Hindlimb muscle (tissue), 1 donor: ENCODE results near the gene LPP. TPM values are rescaled to one million over a fixed set of nuclear protein-coding genes. Genes with fewer than 3 reads are reported as not detected.

Experiments used
- DNase-seq: peaks from one replicate; pipeline ENCODE4 v3.0.0-alpha.2; 2013
- polyA plus RNA-seq: library from polyadenylated mRNA; unstranded; fragments of 120-200 nt; gene quantifications from one replicate; pipeline ENCODE4 v1.2.1, GENCODE V29; 2013; ENCODE audit not compliant: insufficient read length

LPP gene
- polyA plus RNA-seq, 1 donor: 12.7 TPM

DNA sequence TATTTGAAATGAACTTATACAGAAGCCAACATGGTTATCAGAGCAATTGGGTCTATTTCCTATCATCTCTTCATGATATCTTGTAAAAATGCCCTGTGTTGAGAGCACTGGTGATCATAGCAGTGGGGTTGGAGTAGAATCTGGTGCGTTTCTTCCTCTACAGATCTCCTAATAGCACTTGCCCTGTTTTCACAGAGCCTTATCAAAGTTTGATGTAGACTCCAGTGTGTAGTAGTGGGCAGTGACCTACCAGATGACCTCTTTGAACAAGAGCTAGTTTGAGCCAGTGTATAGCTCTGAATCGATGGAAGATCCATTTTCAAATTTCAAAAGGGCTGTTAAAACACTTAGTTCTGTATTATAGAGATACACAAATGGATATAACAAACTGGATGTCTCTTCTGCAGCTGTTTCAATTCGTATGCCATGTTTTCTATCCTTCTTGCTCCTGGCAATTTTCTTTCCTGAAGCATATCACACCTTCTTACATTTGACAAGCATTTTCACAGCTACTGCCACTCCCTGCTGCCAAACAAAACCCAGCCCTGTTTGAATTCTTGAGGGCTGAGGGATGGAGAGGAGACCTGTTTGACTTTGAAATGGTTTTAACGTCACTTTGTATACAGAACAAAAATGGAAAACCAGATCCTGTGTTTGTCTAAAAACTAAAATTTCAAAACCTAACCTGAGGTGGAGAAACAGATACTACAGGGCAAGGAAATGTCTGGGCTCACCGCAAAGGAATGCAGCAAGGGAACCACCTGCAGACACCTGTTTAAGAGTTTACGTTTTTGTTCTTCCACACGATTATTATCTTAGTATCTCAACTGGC is 663.4 kb downstream of the LPP start:
- no peak for DNase-seq

DNA sequence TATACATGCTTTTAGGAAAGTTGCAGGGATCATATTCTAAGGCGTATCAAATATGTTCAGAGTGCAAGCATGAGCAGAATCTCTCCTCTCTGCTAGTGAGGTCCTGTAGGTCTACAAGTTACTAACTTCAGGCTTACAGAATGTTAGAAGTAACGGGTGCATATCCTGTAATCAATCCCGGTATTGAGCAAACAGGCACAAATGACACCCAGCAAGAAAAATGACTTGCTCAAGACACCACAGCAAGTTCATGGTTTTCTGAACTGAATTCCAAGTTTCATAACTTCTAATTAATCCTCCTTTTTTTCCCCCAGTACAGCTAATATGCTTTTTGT is 663.9 kb downstream of the LPP start:
- no peak for DNase-seq

DNA sequence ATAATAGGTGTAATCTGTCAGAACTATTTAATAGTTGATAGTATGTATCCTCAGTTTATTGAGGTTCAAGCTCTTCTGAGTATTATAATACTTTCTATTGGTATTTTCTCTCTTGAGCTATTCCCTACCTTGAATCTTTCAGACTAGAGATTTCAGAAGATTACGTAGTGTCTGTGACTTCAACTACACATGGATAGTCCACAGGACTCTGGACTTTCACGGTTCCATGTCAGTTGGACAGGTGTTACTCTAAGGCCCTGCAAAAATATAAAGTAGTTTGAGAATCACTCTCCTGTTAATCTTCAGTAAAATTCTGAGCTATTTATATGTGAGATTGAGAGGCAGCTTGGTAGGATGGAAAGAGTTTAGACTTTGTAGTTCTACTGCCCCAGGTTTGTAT is 664.3 kb downstream of the LPP start:
- no peak for DNase-seq

GRCh38 chr3:188819939-188820338 is 666.0 kb downstream of the LPP start:
- no peak for DNase-seq

DNA sequence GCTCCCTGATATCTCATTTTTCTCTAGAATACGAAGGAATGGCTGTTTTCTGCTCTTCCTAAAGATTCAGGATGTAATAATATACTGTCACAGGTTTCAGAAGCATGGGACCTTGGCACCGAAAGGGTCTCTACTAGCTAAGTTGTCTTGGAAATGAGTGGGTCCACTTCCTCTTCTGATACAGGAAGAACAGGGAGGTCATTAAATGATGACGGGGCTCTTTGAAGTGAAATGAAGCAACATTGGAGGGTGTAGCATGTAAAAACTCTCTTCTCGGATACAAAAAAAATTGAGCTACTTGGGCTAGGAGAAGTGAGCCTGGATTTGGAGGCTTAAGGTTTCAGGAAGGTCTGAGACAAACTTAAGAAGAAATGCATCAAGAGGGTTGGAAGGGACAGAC is 668.0 kb downstream of the LPP start:
- no peak for DNase-seq

DNA sequence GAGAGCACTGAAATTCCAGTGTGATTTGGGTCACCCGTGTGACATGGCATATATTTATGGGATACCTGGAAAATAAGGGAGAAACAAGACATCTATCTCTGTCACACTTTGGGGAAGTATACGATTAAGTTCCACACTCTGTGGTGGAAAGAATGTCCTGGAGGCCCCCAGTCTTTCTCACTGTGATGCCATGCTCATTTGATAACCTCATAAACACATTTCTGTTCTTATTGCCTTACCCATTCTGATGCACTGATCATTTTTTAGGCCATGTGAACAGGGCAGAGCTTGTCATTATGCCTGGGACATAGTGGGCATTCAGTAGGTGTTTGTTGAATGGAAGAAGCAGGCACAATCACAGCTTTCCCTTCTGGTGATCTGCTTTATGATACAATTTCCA is 668.5 kb downstream of the LPP start:
- DNase-seq: no peak

DNA sequence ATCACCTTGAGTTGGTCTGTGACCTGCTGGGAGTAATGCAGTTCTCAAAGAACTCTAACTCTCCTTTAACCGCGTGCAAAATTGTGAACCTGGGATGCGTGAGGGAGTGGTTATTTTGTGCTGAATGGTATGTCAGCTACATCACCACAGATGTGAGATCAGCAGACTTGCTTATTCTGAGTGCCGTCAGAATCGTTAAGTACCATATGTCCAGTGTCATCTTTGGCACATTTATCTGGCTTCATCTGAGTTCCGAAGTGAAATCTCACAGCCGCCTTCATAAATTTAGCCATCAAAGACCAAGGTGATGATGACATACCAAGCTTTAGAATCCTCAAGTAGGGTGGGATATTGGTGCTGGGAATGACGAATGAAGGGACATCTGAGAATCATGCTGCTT is 670.6 kb downstream of the LPP start:
- no peak for DNase-seq

GRCh38 chr3:188825901-188826300 is 671.9 kb downstream of the LPP start:
- no peak for DNase-seq

DNA sequence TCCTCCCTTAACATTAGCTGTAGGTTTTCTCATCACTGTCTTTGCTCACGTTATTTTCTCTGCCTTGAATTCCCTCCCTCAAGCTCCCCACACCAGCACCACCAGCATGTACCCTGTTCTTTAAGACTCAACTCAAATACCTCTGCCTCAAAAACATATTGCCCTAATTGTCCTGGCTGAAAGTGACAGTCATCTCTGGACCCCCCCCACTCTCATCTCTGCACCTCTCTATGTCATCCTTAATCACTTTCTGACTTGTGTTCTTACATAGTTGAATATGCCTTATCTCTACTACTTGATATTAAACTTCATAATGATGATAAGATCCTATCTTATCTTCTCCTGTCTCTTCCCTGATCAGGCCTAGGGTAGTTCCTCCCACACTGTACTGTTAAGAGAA is 672.6 kb downstream of the LPP start:
- DNase-seq: no peak

GRCh38 chr3:188827103-188827502 is 673.1 kb downstream of the LPP start:
- no peak for DNase-seq

DNA sequence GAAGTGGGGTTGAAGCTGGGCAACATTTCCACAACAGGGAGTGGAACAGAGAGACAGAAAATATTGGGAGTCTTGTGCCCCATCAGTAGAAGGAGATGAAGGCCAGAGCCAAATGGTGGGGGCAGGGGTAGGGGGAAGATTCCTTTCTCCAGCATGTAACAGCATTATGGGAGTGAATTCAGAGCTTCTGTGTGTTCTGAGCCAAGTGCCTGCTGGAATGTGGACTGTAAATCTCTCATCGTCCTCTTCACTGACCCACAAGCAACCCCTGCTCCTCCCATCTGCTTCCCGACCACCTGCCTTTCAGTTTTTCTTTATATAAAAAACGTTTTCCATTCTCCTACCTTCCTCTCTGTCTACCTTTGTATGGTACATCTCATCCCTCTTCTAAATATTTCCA is 673.6 kb downstream of the LPP start:
- DNase-seq: no peak

GRCh38 chr3:188829130-188829529 is 675.2 kb downstream of the LPP start:
- no peak for DNase-seq

- no peak for DNase-seq
Observed at GRCh38 chr3:188829576-188829975, 675.6 kb downstream of the LPP start.

DNA sequence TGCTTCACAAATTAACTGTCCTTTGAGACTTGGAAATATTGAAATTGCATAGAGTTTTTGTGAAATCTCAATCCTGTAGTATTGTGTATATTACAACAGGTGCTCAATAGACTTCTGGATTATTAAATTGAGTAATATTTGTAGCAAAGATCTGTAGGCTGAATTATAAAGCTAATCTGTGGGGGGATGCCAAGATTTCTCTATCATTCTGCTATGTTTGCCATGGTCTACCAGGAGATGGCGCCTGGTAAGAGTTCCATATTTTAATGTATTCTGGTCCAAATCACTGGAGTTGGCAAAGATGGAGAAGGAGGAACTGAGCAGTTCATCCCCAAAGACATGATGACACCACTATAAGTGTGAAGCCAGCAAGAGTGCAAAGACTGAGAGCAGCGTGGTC is 676.9 kb downstream of the LPP start:
- DNase-seq: no peak

- DNase-seq: no peak
Observed at GRCh38 chr3:188832146-188832545, 678.2 kb downstream of the LPP start.

GRCh38 chr3:188832961-188833721 is 679.2 kb downstream of the LPP start:
- DNase-seq: no peak

DNA sequence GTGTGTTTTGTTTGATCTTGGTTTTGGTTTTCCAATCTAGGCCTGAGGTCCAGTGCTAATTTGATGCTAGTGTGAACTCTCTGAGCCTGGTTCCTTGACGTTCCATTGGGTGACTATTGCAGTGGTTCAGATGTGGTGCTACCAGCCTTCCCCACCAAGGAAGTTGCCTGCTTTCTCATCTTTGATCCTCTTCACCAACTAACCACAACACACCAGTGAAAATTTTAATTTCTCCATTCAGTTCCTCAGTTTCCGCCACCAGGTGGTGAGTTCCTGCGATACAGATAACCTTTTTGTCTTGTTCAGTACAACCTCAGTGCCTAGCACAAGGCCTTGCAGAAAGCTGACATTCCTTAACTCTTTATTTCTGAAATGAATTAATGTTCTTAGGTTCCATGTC is 680.4 kb downstream of the LPP start:
- no peak for DNase-seq

GRCh38 chr3:188839187-188839695 is 685.3 kb downstream of the LPP start:
- no peak for DNase-seq

- DNase-seq: no peak
Observed at GRCh38 chr3:188840290-188840689, 686.3 kb downstream of the LPP start.

DNA sequence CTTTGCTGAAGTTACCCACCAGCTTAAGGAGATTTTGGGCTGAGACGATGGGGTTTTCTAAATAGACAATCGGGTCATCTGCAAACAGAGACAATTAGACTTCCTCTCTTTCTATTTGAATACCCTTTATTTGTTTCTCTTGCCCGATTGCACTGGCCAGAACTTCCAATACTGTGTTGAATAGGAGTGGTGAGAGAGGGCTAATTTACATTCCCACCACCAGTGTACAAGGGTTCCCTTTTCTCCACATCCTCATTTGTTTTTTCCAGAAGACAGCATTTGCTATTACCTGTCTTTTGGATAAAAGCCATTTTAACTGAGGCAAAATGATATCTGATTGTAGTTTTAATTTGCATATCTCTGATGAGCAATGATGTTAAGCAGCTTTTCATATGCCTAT is 687.9 kb downstream of the LPP start:
- DNase-seq: no peak

GRCh38 chr3:188842639-188843038 is 688.7 kb downstream of the LPP start:
- no peak for DNase-seq

DNA sequence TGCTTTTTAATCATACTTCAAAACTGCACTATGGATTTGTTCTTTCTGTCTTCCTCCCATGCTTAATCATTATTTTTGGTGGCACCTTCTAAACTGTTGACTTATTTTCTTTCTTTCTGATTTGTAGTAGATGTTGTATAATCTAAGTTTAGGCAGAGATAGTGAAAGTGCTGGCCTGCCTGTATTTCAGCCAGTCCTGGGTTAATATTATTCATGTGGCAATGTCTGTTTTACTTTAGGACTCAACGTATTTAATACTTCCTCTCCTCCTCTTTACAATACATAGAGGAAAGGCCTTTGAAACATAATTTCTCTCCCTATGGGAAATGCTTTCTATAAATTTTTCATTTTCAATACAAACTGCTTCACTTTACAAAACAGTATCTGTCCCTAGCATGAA is 690.1 kb downstream of the LPP start:
- no peak for DNase-seq

DNA sequence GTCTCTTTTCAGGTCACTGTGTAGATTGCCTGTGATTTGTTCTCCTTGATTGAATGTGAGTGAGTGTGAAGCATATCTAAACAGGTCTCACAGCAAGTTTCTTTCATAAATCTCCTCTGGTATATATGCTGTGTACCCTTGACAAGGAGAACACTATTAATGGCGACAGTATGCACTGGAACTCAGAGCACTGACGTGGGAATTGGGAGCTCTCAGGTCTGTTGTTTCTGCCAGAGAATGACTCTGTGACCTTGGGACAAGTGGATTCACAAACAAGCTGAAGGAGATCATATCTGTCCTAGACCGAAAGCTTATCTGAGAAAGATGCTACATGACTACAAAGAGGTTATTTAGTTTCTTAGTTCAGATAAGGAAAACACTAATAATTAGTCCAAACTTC is 691.6 kb downstream of the LPP start:
- DNase-seq: no peak

GRCh38 chr3:188848947-188849346 is 695.0 kb downstream of the LPP start:
- DNase-seq: no peak
